NCI-H2171 (cell line): Measurements from ENCODE around the gene OR8B8.
"Not testable (repeated sequence)": the region's sequence is repeated elsewhere in the genome, so short reads cannot be mapped to it uniquely, and the experiment has no call there.

Source experiments
- DNase-seq: peaks from one replicate; lab custom pipeline; 2025; lab: John Stamatoyannopoulos, UW

Gene OR8B8, protein sequence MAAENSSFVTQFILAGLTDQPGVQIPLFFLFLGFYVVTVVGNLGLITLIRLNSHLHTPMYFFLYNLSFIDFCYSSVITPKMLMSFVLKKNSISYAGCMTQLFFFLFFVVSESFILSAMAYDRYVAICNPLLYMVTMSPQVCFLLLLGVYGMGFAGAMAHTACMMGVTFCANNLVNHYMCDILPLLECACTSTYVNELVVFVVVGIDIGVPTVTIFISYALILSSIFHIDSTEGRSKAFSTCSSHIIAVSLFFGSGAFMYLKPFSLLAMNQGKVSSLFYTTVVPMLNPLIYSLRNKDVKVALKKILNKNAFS

DNA sequence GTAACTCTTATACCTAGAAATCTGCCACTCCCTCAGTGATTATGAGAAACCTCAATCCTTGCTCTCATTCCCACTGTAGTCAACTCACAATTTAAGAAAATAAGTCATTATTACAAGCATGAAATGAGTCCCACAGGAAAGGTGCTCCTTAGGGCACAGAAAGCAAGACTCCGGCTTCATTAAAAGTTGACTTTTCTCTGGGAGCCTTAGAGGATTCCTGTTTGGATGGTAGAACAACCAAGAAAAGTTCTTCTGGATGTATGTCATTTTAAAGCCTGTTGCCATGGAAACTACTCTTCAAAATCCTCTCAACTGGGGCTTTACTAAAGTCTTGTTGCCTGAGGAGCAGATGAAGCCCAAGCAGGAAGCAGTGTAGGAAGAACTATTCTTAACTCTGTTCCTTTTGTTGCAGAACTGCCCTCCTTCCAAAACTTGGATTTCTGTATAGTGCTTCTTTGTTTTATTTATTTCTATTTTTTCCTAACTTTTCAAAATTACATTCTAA lies at the start of gene OR8B8:
OR8B8 (minus strand) TSS at position 51 of the 505 bp plus-strand sequence. CDS start 4,611 bp downstream, outside the sequence.
- no peak for DNase-seq

DNA sequence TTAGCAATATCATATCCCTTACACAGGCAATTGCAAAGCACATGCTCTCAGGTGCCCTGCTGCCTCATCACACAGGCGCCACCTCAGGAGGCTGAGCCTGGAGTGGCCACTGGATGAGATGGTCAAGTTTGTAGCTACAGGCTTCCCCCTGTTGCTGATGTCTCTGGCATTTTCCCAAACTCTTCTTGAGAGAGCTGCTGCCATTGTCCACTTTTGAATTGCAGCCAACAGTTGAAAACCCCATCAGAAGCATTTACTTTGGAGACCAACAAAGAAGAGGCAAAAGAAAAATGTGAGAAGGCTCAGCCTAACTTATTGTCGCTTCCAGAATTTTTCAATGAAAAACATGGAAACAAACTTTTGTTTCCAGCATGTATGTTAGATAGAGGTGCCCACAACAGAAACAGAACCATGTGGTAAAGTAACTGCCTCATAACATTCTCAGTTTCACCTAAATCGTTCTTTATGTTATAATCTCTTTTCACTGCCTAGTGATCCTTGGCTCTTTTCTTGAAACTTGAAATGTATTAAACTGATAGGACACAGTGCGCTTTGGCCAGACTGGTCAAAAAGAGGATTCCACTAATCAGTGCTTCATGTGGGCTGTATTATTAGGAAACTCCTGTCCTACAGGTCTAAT lies 47.6 kb upstream of the OR8B8 start:
- no peak for DNase-seq

DNA sequence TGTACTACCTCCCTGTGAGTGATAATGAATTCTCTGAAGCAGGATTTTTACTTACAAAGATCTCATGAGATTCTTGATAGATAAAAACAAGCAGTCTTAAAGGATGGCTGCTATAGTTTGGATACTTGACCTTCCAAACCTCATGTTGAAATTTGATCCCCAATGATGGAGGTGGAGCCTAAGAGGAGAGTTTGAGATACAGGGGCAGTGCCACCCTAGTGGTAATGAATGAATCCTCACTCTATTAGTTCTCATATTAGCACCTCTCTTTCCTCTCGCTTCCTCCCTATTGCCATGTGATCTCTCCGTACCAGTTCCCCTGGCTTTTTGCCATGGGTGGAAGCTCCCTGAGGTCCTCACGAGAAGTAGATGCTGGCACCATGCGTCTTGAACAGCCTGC lies 37.9 kb upstream of the OR8B8 start:
- no peak for DNase-seq

DNA sequence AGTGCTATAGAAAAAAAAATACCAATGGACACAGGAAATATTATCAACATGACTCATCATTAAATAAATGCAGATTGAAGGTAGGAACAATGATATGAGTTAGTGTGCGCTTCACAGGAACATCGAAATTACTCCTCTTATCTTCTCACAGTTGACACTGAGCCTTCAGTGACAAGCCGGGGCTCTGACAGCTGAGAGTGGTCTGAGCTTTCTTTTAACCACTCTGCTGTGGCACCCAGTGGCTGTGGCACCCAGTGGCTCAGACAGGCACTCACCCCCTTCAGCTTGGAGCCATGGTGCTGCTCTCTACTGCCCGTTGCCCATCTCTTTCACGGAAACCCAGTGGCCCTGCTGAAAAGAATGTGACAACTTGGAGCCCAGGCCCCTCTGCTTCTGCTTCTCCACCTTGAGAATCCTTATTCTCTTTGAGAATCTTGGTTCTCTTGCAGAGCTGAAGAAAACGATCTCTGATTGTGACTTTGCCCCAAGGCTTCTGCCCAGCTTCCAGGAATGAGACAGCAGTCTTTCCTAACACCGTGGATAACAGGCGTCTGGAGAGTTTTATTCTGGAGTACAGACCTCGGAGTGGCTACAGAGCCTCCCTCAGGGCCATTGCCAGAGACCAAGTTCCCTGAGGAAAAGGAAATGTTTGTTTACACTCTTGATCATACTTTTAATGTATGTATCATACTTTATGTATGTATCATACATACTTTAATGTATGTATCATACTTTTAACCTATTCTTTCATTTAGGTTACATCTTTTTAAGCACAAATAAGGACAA lies 37.1 kb upstream of the OR8B8 start:
- DNase-seq: no peak

DNA sequence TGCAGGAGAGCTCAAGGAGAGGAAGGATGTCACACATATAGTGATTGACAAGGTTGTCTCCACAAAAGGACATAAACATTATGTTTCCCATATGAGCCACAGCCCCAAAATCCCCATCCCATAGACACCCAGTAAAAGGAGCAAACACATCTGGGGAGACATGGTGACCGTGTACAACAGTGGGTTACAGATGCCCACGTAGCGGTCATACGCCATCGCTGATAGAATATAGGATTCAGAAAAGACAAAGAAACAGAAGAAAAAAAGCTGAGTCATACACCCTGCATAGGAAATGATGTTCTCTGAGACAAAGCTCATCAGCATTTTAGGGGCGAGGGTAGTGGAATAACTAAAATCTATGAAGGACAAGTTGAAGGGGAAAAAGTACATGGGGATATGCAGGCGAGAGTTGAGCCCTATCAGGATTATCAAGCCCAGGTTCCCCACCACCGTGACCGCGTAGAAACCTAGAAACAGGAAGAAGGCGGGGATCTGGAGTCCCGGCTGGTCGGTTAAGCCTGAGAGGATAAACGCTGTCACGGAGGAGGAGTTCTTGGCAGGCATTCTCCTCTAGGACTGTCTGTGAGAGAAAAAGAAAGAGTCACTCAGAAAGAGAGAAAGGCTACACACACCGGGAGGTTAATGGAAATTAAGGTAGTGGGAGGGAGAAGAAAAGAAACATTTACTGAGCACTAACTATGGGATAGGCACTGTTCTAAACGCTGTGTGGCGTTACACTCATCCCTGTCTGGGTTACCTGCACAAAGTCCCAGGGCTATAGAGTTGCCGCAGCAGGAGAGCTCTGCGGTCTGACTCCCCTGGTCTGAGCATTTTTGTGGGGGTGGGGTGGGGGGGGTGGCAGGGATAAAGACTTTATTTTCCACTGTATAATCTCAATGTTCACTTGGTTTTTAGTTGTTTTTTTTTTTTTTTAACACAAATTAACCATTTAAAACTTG lies 36.1 kb upstream of the OR8B8 start:
- no peak for DNase-seq

DNA sequence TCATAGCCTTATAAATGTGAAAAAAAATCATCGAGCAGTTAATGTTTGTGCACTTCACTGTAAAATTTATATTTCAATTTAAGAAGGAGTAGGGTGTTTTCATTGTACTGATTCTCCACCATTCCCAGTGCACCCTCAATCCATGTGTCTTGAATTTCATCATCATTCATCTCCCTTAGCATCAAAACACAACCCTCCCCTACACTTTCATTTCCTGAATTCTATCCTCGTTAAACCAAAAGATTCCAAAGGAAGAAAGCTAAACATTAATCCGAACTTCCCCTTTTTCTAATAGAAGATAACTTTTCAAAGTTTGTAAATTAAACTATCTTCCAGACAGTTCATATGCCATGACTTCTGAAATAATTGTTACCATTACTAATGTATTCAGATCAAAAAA lies 34.1 kb upstream of the OR8B8 start:
- DNase-seq: no peak

DNA sequence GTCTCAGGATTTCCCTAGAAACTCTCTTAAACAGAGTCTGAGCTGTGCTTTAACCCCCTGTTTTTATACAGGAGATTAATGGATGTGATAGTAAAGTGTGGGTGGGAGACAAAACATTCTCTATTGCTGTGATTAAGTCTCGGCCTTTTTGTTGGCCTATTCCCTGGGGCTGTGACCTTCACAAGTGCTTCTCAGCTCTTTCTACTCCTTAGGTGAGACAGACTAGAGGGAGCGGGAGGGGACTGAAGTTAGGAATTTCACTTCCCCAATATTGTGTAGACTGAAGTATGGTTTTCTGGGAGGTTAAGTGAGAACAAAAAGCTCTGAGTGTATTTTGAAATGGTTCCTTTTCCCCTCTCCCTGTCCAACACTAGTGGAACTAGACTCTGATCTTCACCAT lies 29.8 kb upstream of the OR8B8 start:
- no peak for DNase-seq

DNA sequence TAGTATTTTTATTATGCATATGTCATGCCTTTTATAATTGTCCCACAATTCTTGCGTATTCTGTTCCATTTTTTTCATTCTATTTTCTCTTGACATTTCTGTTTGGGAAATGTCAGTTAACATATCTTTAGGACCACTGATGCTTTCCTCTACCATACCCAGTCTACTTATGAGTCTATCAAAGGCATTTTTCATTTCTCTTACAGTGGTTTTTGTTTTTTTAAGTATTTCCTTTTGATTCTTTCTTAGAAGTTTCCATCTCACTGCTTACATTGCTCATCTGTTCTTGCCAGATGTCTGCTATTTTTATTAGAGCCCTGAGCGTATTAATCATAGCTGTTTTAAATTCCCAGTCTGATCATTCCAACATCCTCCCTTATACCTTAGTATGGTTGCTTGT lies 29.3 kb upstream of the OR8B8 start:
- no peak for DNase-seq

DNA sequence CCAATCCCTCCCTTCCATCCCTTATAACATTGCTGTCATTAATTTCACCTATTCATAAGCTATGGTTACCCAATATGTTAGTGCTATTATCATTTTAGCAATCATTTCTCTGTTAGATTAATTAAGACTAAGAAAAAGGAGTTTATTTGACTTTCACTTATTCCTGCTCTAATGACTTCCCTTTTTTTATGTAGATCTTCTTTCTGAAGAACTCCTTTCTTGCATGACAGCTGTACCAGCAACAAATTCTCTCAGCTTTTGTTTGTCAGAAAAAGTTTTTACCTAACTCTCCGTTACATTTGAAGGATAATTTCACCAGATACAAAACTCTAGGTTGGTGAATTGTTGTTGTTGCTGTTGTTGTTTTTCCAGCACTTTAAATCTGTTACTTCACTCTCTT lies 28.6 kb upstream of the OR8B8 start:
- DNase-seq: no peak

DNA sequence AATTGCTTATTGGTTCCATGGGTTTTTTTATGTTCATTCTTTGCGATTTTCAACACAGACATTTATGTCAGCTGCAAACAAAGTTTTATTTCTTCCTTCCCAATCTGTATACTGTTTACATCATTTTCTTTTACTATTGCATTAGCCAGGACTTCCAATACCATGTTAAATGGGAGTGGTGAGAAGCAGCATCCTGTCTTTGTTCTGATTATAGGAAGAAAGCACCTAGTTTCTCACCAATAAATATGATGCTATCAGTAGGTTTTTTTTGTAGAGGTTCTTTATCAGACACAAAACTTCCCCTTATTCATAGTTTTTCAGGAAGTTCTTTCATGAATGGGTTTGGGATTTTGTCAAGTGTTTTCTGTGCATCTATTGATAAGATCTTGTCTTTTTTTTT lies 28.0 kb upstream of the OR8B8 start:
- no peak for DNase-seq

DNA sequence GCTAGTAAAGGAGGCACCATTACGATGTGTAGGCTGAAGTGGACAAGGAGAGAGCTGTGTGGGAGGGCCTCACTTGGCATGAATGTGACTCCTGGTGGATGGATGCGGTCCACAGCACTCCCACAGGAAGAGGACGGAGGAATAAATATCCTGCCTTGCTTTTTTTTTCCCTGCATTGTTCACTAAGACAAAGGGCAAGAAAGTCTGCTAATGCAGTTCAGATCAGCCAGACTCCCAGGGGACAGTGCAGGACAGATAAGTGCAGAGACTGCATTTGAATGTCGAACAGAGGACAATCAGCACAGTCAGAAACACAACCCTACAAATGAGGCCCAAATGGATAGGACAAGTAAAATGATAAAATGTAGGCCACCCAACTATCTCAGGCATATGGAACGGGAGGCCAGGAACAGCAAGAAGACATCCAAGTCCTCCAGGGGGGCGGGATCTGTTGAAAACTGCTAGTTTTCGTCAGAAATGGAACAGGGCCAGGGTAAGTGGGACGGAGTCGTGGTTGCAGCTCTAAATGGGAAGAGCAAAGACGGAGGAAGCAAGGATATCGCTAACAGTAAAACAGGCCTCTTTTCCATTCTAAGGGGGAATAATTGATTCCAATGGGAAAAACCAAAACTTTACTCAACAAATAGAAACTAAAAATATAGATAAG lies 25.2 kb upstream of the OR8B8 start:
- DNase-seq: no peak

DNA sequence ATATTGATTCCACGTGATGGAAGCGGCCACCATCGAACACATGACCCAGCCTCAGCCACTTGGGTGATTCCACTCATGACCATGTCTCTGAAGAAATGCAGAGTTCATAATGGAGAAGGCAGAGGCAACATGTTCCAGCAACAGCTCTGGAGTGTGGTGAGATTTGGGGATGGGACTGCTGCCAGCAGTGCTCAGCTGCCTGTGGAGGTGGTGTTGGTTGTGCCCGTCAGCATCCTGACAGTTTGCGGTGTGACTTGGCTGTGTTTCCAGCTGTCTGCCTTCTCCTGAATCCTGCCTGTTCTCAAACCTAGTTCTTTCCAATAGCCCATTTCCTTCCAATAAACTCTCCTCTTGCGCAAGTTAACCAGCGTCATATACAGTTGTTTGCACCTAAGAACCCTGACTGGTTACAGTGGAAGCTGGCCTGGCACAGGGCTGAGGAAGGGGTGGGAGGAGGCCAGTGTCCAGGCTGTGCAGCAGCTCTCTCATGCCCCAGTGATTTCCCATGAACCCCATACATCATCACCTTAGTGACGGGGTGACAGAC lies 22.0 kb upstream of the OR8B8 start:
- DNase-seq: no peak

DNA sequence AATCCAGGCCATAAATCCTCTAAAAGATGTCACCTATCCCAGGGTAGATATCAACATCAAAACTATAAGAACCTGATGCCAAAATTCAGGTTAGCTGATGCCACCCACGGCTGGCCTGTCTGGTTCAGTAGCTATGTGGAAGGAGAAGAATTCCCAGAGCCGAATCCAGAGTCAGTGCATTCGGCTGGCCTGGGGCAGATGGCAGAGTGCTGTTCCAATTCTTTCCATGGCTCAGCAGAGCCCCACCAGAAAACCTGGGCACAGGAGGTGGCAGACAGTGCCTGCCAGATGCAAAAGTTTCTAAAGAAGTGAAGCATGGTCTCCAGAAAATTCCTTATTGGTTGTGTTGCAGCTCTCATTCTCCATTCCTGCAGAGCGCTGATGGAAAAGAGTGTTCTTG lies 19.9 kb upstream of the OR8B8 start:
- no peak for DNase-seq

DNA sequence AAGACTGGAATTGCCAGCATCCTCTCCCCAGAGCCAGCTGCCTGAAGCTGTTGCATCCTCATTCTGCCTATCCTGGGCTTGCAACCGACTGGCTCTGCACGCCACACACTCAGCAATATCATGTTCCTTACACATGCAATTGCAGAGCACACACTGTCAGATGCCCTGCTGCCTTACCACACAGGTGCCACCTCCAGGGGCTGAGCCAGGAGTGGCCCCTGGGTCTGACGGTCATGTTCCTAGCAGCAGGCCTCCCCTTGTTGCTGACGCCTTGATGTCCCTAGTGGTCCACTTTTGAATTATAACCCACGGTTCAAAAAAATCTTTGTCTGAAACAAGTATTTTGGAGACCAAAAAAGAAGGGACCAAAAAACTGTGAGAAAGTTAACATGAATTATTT lies 18.5 kb upstream of the OR8B8 start:
- DNase-seq: no peak

DNA sequence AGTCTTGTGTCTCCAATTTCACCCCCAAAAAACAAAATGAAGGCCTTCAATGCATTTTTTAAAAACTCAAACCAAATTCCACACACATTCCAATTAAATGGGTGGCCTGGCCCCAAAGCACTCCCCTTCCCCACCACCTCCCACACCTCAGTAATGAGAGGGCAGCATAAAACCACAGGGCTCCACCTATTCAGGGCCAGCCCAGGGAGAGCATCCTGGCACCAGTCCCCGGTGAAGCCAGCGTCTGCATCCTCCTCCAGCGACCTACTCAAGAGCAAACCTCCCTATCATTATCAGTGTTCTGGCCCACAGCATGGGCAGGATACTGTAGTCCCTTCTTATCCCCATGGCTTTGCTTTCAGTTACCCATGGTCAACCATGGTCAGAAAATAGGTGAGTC lies 17.8 kb upstream of the OR8B8 start:
- DNase-seq: no peak

DNA sequence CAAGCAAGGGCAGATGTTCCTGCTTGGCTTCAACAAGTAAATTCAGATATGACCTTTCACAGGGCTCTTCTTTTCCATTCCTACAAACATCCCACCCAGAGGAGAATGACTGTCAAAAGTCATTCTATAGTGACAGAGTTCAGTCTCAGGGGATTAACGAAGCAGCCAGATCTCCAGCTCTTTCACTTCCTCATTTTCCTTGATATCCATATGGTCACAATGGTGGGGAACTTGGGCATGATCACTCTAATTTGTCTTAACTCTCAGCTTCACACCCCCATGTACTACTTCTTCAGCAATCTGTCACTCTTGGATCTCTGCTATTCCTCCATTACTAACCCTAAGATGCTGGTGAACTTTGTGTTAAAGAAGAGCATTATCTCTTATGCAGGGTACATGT lies 15.0 kb upstream of the OR8B8 start:
- DNase-seq: no peak

DNA sequence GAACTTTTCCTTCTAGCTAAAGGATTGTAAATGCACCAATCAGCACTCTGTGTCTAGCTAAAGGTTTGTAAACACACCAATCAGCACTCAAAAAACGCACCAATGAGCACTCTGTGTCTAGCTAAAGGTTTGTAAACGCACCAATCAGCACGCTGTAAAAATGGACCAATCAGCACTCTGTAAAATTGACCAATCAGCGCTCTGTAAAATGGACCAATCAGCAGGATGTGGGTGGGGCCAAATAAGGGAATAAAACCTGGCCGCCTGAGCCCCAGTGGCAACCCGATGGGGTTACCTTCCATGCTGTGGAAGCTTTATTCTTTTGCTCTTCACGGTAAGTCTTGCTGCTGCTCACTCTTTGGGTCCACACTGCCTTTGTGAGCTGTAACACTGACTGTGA lies 13.9 kb upstream of the OR8B8 start:
- DNase-seq: not testable (repeated sequence)

DNA sequence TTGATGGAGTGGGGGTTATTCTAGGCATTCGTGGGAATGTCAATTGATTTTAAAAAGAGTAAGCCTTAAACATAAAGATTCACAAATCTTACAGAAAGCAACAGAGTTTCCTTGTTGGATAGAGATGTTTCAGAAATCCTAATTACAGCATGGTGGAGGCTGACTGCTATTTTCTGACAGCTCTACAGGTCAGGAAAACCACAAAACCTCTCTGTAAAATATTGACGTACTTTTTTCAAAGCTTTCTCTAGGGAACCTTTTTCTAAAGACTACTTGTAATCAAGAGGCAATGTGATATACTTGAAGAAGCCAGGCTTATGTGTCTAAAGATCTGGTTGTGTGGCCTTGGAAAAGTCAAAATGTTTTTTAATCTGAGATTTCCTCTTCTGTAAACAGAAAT lies 9.1 kb upstream of the OR8B8 start:
- no peak for DNase-seq

DNA sequence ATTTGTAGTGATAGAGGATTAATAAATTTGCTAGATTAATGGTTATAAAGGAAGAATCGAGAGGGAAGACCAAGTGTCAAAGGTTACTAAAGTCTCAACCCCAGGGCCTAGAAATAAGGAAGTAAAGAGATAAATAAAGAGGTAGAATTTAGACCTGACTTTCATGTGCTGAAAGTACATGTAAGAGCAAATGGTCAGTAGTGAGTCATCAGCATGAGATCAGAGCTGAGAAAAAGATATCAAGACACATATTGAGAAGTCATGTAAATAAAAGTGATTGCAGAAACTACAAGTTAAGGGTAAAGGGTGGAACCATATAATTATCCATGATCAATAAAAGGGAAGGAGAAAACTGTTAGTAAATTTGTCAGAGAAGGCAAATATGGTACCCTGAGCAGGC lies 1.4 kb upstream of the OR8B8 start:
- no peak for DNase-seq

DNA sequence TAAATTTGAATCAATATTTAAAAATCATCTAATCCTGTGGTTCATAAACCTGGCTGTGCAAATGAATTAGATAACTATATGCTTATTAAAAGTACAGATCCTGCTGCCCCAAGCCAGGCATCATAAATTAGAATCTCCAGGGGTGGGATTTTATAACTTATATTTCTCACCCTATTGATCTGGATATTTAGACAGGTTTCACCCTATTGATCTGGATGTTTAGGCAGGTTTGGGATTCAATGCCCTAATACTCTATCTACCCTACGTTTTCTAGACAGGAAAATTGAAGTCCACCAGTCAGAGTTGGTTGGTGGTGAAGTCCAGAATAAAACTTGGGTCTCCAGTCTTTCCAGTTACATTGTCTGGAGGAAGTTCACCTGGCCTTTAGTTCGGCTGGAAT lies 2.6 kb downstream of the OR8B8 start:
- no peak for DNase-seq

DNA sequence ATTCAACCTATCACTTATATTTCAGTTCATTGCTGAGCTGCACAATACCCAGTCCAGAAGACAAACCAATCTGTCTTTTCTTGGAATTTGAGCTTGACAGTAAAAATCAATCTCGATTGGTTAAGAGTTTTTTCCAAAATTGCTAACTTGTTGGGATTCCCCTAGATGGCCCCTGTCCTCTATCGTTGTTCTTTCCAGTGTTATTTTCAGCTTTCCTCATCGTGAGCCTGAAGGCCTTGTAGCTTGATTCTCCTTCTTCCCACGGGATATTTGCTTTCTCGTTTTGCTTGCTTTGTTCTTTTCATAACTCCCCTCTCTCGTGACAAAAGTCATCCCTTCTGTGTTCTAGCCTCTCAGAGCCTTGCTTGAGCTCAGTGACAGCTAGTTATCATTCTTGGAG lies 3.1 kb downstream of the OR8B8 start:
- no peak for DNase-seq
